B cell (primary cell): ENCODE data around the gene BTNL2. TPM values are rescaled to one million over a fixed set of nuclear protein-coding genes. Genes with fewer than 3 reads are reported as not detected.

Experiments
- ATAC-seq: fragments of 200-7000 bp; cut with Tn5 transposase; one replicate; pipeline ENCODE4 v1.10.0; 2021; ENCODE audit warnings: low read depth, mild to moderate bottlenecking, moderate number of reproducible peaks, moderate library complexity
- CTCF ChIA-PET: fragments of 350-600 bp; sonication (Branson Sonifier 250); formaldehyde crosslinking; loops from one replicate; lab custom pipeline; 2021; ENCODE audit warnings: antibody characterized with exemption, inconsistent platforms; lab: Charles Lee
- POLR2A ChIA-PET: fragments of 350-600 bp; sonication (Branson Sonifier 250); formaldehyde crosslinking; loops from one replicate; lab custom pipeline; 2021; ENCODE audit warnings: antibody characterized with exemption; lab: Charles Lee
- DNase-seq: peaks from one replicate; pipeline ENCODE4 v3.0.0; 2013
- H2AFZ ChIP-seq: 2 replicates; pipeline ENCODE4 v1.6.1; 2012; ENCODE audit warnings: mild to moderate bottlenecking, low read depth, low read length; ENCODE audit not compliant: insufficient read depth, poor library complexity, severe bottlenecking
- H3K27ac ChIP-seq, 2 donors: 1 replicate in 1 of 2; 2 replicates in 1 of 2; pipeline ENCODE4 v1.5.1; 2012 to 2013; ENCODE audit warnings: low read length in 2 of 2, mild to moderate bottlenecking in 2 of 2, moderate library complexity in 1 of 2
- H3K27me3 ChIP-seq, 4 experiments: fragments of 200-600 bp in 1 of 4; sonication (generic) in 1 of 4; replicated peaks in 1 of 4; 1 replicate in 2 of 4; 2 replicates in 2 of 4; pipeline versions ENCODE4 v1.6.1 to v1.7.0; 2013 to 2016; ENCODE audit warnings: low read length in 3 of 4, mild to moderate bottlenecking in 2 of 4, mixed read lengths in 1 of 4, moderate library complexity in 1 of 4; ENCODE audit not compliant: insufficient read depth in 4 of 4, control insufficient read depth in 3 of 4; ENCODE audit errors: control extremely low read depth in 1 of 4
- H3K36me3 ChIP-seq, 2 experiments: replicated peaks in 1 of 2; 1 replicate in 1 of 2; 2 replicates in 1 of 2; pipeline versions ENCODE4 v1.6.1 to v1.7.1; 2013; ENCODE audit warnings: low read length in 1 of 2; ENCODE audit not compliant: insufficient read depth in 2 of 2, control insufficient read depth in 1 of 2; ENCODE audit errors: control extremely low read depth in 1 of 2, extremely low read depth in 1 of 2
- H3K4me1 ChIP-seq, 2 donors: fragments of 200-600 bp in 1 of 2; sonication (generic) in 1 of 2; 1 replicate in 1 of 2; 2 replicates in 1 of 2; pipeline versions ENCODE4 v1.5.1 to v1.6.1; 2013 to 2017; ENCODE audit warnings: low read length in 2 of 2; ENCODE audit not compliant: control insufficient read depth in 2 of 2, insufficient read depth in 2 of 2
- H3K4me2 ChIP-seq: replicated peaks from 2 replicates; pipeline ENCODE3; 2012; ENCODE audit warnings: mild to moderate bottlenecking, low read depth, low read length; ENCODE audit not compliant: poor library complexity, severe bottlenecking
- H3K4me3 ChIP-seq, 5 experiments: fragments of 200-600 bp in 1 of 5; sonication (generic) in 1 of 5; 1 replicate in 3 of 5; 2 replicates in 2 of 5; pipeline versions ENCODE4 v1.5.1 to v1.7.0; 2011 to 2016; ENCODE audit warnings: low read length in 4 of 5, mild to moderate bottlenecking in 4 of 5, low read depth in 2 of 5, control low read depth in 1 of 5, moderate library complexity in 1 of 5; ENCODE audit not compliant: insufficient read depth in 1 of 5; ENCODE audit errors: control extremely low read depth in 1 of 5, extremely low read depth in 1 of 5
- H3K79me2 ChIP-seq: fragments of 200-600 bp; sonication (generic); one replicate; pipeline ENCODE4 v1.6.0; 2016; ENCODE audit warnings: low read length; ENCODE audit not compliant: control insufficient read depth, insufficient read depth
- H3K9ac ChIP-seq: fragments of 200-600 bp; sonication (generic); 2 replicates; pipeline ENCODE4 v1.6.1; 2017; ENCODE audit warnings: mild to moderate bottlenecking, low read length, moderate library complexity
- H3K9me3 ChIP-seq, 3 donors: one replicate each; pipeline versions ENCODE4 v1.6.1 to v1.7.1; 2013; ENCODE audit warnings: low read length in 2 of 3; ENCODE audit not compliant: control insufficient read depth in 2 of 3, insufficient read depth in 1 of 3; ENCODE audit errors: control extremely low read depth in 1 of 3
- H4K20me1 ChIP-seq: 2 replicates; pipeline ENCODE4 v1.6.0; 2012; ENCODE audit warnings: mild to moderate bottlenecking, low read length; ENCODE audit not compliant: insufficient read depth, control insufficient read depth, poor library complexity, severe bottlenecking
- H3K27ac Mint-ChIP-seq: one replicate; pipeline ENCODE4 v1.8.0; 2021; ENCODE audit warnings: mixed read lengths
- H3K27me3 Mint-ChIP-seq: one replicate; pipeline ENCODE4 v1.8.0; 2021; ENCODE audit warnings: mixed read lengths
- H3K4me1 Mint-ChIP-seq: one replicate; pipeline ENCODE4 v1.8.0; 2021; ENCODE audit warnings: mixed read lengths
- H3K4me3 Mint-ChIP-seq: one replicate; pipeline ENCODE4 v1.8.0; 2021; ENCODE audit warnings: mixed read lengths
- H3K9me3 Mint-ChIP-seq: one replicate; pipeline ENCODE4 v1.8.0; 2022; ENCODE audit warnings: mixed read lengths; ENCODE audit not compliant: insufficient read depth
- EZH2 ChIP-seq: IDR thresholded peaks from 2 replicates; pipeline ENCODE4 v1.6.1; 2012; ENCODE audit warnings: borderline replicate concordance, low read depth, mild to moderate bottlenecking, moderate library complexity, low read length; ENCODE audit not compliant: insufficient read depth, poor library complexity, severe bottlenecking
- WGBS: methylation state at CpG from one replicate; pipeline ENCODE4 v1.1.5; 2013; ENCODE audit warnings: missing lambda C conversion rate; ENCODE audit not compliant: insufficient coverage; 5-methylcytosine and 5-hydroxymethylcytosine counted together
- intact Hi-C: fragments of 100-400 bp; cut with micrococcal nuclease; formaldehyde crosslinking; loops from one replicate; pipeline ENCODE4 v1.10.0; 2022
- polyA plus RNA-seq: library from polyadenylated mRNA; depleted of rRNA; stranded (reverse); fragments of >200 nt; gene quantifications from 2 replicates; pipeline ENCODE4 v1.2.3, GENCODE V29; 2012
- total RNA-seq, 2 donors: library from RNA; stranded (reverse); fragments of 120-200 nt in 1 of 2; gene quantifications; 1 replicate in 1 of 2; 2 replicates in 1 of 2; pipeline versions ENCODE4 v1.2.3 to v1.2.4, GENCODE V29; 2013 to 2022
- TF ChIP-seq, protein P1 (sequence below): fragments of 200-600 bp; IDR thresholded peaks from one replicate; pipeline ENCODE4 v1.8.0; 2022; ENCODE audit warnings: antibody characterized with exemption, mild to moderate bottlenecking

The BTNL2 gene
- total and polyA plus RNA-seq, 2 donors (not counting 1 experiment from before 2014, with no cell fraction given), result not detected

DNA sequence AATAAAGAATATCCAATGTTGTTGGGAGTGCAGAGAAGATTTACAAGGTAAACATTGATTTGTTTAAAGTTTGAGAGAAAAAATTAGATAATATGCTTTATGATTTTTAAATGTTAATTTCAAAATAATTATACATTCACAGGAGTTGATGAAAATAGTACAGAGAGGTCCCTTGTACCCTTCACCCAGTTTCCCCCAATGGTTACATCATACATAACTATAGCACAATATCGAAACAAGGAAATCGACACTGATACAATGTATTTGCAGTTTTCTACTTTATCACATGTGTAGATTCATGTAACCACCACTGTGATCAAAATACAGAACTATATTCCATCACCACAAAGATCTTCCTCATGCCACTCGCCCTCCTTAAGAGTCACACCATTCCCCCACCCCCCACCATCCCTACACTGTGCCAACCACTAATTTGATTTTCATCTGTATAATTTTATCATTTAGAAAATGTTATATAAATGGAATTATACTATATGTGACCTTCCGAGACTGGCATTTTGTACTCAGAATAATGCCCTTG, 21.0 kb upstream of the BTNL2 start:
- Mint-ChIP-seq H3K9me3 (no peaks in the 10 kb centered on the region), H3K4me1 (peaks cover 7% of the 10 kb centered on the region), H3K27ac (no peak overlapping the region), H3K27me3 (peaks cover 4% of the 10 kb centered on the region), H3K4me3 (no peak overlapping the region)
- Histone ChIP-seq H3K9ac (no peak overlapping the region), H4K20me1 (no peaks in the 10 kb centered on the region), H3K27me3 (no peaks in the 10 kb centered on the region), H3K79me2 (peaks cover 25% of the 10 kb centered on the region), H3K27ac (no peak overlapping the region), H3K4me1 (peaks cover 2 to 6% of the 10 kb centered on the region in 2 donors), H3K4me2 (no peak overlapping the region), H3K4me3 (no peak overlapping the region), H3K9me3 (no peaks in the 10 kb centered on the region), H3K36me3 (no peaks in the 10 kb centered on the region), H2AFZ (no peak overlapping the region)
- ChIA-PET CTCF (interaction anchor here (5.3 kb wide), 1 partner anchor 358 kb away, joined by 58 read pairs; no protein-coding TSS in a partner anchor), POLR2A (no interaction called here)
- 100% methylated on average over 2 of the region's 4 CpGs for WGBS
- ATAC-seq (no peak), DNase-seq (no peak)
- TF ChIP-seq, protein P1, sequence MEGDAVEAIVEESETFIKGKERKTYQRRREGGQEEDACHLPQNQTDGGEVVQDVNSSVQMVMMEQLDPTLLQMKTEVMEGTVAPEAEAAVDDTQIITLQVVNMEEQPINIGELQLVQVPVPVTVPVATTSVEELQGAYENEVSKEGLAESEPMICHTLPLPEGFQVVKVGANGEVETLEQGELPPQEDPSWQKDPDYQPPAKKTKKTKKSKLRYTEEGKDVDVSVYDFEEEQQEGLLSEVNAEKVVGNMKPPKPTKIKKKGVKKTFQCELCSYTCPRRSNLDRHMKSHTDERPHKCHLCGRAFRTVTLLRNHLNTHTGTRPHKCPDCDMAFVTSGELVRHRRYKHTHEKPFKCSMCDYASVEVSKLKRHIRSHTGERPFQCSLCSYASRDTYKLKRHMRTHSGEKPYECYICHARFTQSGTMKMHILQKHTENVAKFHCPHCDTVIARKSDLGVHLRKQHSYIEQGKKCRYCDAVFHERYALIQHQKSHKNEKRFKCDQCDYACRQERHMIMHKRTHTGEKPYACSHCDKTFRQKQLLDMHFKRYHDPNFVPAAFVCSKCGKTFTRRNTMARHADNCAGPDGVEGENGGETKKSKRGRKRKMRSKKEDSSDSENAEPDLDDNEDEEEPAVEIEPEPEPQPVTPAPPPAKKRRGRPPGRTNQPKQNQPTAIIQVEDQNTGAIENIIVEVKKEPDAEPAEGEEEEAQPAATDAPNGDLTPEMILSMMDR, result no peak
- TF ChIP-seq EZH2, result no peak
- intact Hi-C loops, result no loop called here

DNA sequence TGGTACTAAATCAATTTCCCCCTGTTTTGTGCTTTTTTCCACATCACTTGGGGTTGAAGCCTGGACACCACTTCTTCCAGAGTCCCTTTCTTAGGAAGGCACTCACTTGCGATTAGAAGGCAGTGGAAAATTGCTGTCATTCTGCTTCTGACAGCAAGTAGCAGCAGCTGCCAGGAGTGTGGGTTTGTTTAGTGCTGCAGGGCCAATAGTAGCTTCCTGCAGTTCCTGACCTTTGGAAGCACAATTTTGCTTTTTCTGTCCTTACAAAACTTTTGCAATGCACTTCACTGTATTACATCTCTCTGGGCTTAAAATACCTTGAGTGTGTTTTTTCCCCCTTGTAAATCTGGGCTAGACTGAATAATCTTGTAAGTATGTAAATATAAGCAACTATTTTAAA, 20.2 kb upstream of the BTNL2 start:
- H3K4me3 Mint-ChIP-seq, result no peak overlapping the region
- no peak overlapping the region for H3K9ac ChIP-seq
- POLR2A ChIA-PET, result no interaction called here
- H3K27ac Mint-ChIP-seq, result no peak overlapping the region
- peaks cover 4% of the 10 kb centered on the region for H3K4me1 Mint-ChIP-seq
- no CpG with 5 or more reads among the region's 1 CpG for WGBS
- ATAC-seq, result no peak
- no peaks in the 10 kb centered on the region for H3K9me3 ChIP-seq
- H3K27me3 ChIP-seq, result no peaks in the 10 kb centered on the region
- no peak for DNase-seq
- CTCF ChIA-PET, result interaction anchor here (1.0 to 5.3 kb wide), 5 partner anchors 9 to 368 kb away, joined by 3 to 46 read pairs (median 6); no protein-coding TSS in a partner anchor
- no peak overlapping the region for H3K4me3 ChIP-seq
- H3K79me2 ChIP-seq, result peaks cover 17% of the 10 kb centered on the region
- intact Hi-C loops, result no loop called here
- H3K4me1 ChIP-seq, result peaks cover 2 to 3% of the 10 kb centered on the region in 2 donors
- H3K27ac ChIP-seq, result no peak overlapping the region
- H3K36me3 ChIP-seq, result no peaks in the 10 kb centered on the region
- no peak overlapping the region for H2AFZ ChIP-seq
- H4K20me1 ChIP-seq, result no peaks in the 10 kb centered on the region
- peaks cover 4% of the 10 kb centered on the region for H3K27me3 Mint-ChIP-seq
- TF ChIP-seq EZH2, result no peak
- TF ChIP-seq, protein P1, result no peak
- H3K9me3 Mint-ChIP-seq, result no peaks in the 10 kb centered on the region
- H3K4me2 ChIP-seq, result no peak overlapping the region
